DMS114 treated with DMSO at 0.1 percent for 48 hours (cell line): ENCODE measurements around the gene PSMC5.
"Not testable (repeated sequence)": the region's sequence is repeated elsewhere in the genome, so short reads cannot be mapped to it uniquely, and the experiment has no call there.

ENCODE experiments used
- DNase-seq: peaks from one replicate; lab custom pipeline; 2025; ENCODE audit not compliant: unreplicated experiment; lab: John Stamatoyannopoulos, UW

PSMC5 gene

GRCh38 chr17:63827002-63827800 lies at the start of gene PSMC5, which contains the start of gene FTSJ3:
PSMC5 (plus strand) TSS chr17:63827431; CDS start chr17:63827491, 60 bp downstream.
FTSJ3 (minus strand) TSS chr17:63827663; CDS start chr17:63826902, 761 bp downstream.
- DNase-seq = peak; percentile 94

GRCh38 chr17:63780507-63780906 lies 46.7 kb upstream of the PSMC5 start:
- no peak for DNase-seq

- no peak for DNase-seq
Measured at GRCh38 chr17:63780928-63781327, 46.3 kb upstream of the PSMC5 start.

GRCh38 chr17:63783522-63783921 lies 43.7 kb upstream of the PSMC5 start:
- no peak for DNase-seq

- DNase-seq = no peak
Measured at GRCh38 chr17:63785556-63785955, 41.7 kb upstream of the PSMC5 start.

- DNase-seq = no peak
Measured at GRCh38 chr17:63786117-63786516, 41.1 kb upstream of the PSMC5 start.

GRCh38 chr17:63786971-63787711 lies 40.1 kb upstream of the PSMC5 start:
- no peak for DNase-seq

GRCh38 chr17:63790057-63790456 lies 37.2 kb upstream of the PSMC5 start:
- DNase-seq = no peak

GRCh38 chr17:63792055-63792729 lies 35.0 kb upstream of the PSMC5 start:
- no peak for DNase-seq

GRCh38 chr17:63796375-63796774 lies 30.9 kb upstream of the PSMC5 start:
- DNase-seq = not testable (repeated sequence)

GRCh38 chr17:63798572-63799106 lies 28.6 kb upstream of the PSMC5 start:
- no peak for DNase-seq

GRCh38 chr17:63800783-63801182 lies 26.4 kb upstream of the PSMC5 start:
- no peak for DNase-seq

- DNase-seq = no peak
Measured at GRCh38 chr17:63804328-63804727, 22.9 kb upstream of the PSMC5 start.

- DNase-seq = no peak
Measured at GRCh38 chr17:63805591-63805990, 21.6 kb upstream of the PSMC5 start.

GRCh38 chr17:63809970-63810369 lies 17.3 kb upstream of the PSMC5 start:
- DNase-seq = no peak

- no peak for DNase-seq
Measured at GRCh38 chr17:63816123-63816522, 11.1 kb upstream of the PSMC5 start.

- no peak for DNase-seq
Measured at GRCh38 chr17:63816669-63817068, 10.6 kb upstream of the PSMC5 start.

- no peak for DNase-seq
Measured at GRCh38 chr17:63817736-63818385, 9.4 kb upstream of the PSMC5 start.

GRCh38 chr17:63819131-63819530 lies 8.1 kb upstream of the PSMC5 start:
- no peak for DNase-seq

GRCh38 chr17:63819585-63820537 lies 7.4 kb upstream of the PSMC5 start:
- no peak for DNase-seq
